LNCAP (cell line): Measurements from ENCODE around the gene PPP2R5C.

Experiments used
- TF ChIP-seq, protein P1 (sequence below): fragments of 450-650 bp; IDR thresholded peaks from 2 replicates; pipeline ENCODE4 v1.5.1; 2017; ENCODE audit warnings: mild to moderate bottlenecking

Gene PPP2R5C

DNA sequence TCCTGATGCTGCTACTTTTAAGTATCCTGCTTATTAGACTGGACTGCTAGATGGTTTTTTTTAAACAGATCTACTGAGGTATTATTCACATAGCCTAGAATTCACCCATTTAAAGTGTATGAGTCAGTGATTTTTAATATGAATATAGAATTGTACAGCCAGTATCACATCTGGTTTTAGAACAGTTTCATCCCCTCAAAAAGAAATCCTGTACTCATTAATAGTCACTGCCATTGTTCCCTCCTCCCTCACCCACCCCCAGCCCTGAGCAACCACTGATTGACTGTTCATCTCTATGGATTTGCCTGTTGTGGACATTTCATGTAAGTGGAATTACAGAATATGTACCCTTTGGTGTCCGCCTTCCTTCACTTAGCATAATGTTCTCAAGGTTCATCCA lies 98.4 kb downstream of the PPP2R5C start:
- TF ChIP-seq, protein P1, sequence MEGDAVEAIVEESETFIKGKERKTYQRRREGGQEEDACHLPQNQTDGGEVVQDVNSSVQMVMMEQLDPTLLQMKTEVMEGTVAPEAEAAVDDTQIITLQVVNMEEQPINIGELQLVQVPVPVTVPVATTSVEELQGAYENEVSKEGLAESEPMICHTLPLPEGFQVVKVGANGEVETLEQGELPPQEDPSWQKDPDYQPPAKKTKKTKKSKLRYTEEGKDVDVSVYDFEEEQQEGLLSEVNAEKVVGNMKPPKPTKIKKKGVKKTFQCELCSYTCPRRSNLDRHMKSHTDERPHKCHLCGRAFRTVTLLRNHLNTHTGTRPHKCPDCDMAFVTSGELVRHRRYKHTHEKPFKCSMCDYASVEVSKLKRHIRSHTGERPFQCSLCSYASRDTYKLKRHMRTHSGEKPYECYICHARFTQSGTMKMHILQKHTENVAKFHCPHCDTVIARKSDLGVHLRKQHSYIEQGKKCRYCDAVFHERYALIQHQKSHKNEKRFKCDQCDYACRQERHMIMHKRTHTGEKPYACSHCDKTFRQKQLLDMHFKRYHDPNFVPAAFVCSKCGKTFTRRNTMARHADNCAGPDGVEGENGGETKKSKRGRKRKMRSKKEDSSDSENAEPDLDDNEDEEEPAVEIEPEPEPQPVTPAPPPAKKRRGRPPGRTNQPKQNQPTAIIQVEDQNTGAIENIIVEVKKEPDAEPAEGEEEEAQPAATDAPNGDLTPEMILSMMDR, result no peak

DNA sequence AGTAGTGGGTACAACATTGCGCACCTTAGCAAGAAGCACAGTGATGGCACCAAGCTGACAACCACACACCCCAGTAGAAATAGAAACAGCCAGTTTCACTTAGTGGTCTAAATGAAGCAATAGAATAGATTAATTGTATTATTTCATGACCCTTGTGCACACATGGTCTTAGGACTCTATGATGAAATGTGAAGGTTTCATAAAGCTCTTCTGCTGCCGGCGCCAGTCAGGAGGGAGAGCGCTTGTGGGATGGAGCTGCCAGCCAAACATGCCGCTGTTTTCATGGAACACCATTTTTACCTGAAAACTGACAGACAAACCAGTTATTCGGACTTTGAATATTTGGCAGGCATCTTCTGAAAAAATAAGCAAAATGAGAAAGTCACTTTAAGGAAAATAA lies 100.0 kb downstream of the PPP2R5C start:
- TF ChIP-seq, protein P1, result no peak

DNA sequence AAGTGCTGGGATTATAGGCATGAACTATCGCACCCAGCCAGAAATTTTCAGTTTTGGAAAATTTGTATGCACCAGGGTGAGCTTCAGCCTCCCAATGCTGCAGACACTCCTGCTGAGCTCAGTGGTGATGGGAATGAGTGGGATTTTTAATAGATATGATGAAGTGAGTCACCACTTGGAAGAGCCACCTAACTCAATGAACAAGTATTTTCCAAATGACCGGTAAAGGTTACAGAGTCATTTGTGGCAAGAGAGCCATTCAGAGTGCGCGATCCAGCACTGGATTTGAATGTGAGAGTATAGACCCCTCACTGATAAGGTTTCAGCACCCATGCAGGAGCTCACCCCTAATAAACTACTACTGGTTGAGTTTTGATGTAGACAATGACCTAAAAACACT lies 100.7 kb downstream of the PPP2R5C start:
- TF ChIP-seq, protein P1, result no peak

DNA sequence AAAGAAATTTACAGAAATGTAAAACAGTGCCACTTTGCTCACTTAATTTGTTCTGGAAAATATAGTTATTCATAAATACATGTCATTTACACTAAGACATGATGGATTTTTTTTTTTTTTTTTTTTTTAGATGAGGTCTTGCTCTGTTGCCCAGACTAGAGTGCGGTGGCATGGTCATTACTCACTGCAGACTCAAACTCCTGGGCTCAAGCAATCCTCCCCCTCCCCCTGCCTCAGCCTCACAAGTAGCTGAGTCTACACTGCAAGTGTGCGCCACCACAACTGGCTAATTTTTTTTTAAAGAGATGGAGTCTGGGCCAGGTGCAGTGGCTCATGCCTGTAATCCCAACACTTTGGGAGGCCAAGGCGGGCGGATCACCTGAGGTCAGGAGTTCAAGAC lies 101.2 kb downstream of the PPP2R5C start:
- TF ChIP-seq, protein P1, result no peak

DNA sequence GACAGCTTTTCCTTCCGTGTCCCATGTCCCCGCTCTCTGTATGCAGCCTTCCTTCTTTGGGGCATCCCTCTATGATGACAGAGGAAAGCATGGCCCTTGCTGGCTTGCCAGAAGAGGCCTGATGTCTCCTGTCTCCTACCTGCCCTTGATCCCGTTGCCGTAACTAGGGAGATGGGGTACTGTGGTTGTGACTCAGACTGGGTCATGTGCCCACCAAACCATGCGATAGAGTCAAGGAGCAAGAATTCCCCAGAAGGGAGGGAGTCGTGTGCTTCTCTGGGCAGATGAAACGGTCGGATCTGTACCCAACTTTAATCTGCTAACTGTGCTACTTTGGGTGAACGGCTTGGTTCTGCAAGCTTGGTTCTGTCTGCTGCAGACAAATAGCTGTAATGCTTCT lies 103.8 kb downstream of the PPP2R5C start:
- TF ChIP-seq, protein P1, result no peak

DNA sequence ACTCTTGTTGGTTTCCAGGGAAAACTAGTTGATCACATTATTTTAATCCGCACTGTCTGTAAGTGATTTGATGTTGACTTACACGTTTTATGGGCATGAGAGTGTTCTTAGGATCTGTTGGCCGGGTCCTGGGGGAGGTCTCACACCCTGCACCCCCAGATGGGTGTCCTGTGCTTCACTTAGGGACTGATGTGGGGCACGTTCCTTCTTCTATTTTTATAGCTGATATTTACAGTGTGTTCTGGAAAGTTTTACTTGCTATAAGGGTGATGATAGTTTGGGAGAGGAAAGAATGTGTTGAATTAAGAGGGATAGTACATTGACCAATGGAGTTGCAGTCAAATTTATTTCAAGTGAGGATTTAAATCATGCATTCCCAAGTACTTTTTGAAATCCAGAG lies 106.3 kb downstream of the PPP2R5C start:
- TF ChIP-seq, protein P1, result no peak

DNA sequence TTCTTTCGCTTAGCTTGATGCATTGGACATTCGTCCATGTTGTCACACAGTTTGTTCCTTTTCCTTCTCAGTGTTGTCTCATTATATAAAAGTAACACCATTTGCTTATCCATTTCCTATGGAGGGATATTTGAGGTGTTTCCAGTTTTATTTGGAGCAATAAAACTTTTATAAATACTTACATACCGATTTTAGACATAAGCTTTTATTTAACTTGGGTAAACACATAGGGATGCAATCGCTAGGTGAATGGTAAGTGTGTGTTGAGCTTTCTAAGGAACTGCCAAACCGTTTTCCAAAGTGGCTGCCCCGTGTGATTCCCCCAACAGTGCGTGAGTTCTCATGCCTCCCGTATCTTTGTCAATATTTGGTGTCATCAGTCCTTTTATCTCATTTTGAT lies 107.7 kb downstream of the PPP2R5C start:
- TF ChIP-seq, protein P1, result no peak

DNA sequence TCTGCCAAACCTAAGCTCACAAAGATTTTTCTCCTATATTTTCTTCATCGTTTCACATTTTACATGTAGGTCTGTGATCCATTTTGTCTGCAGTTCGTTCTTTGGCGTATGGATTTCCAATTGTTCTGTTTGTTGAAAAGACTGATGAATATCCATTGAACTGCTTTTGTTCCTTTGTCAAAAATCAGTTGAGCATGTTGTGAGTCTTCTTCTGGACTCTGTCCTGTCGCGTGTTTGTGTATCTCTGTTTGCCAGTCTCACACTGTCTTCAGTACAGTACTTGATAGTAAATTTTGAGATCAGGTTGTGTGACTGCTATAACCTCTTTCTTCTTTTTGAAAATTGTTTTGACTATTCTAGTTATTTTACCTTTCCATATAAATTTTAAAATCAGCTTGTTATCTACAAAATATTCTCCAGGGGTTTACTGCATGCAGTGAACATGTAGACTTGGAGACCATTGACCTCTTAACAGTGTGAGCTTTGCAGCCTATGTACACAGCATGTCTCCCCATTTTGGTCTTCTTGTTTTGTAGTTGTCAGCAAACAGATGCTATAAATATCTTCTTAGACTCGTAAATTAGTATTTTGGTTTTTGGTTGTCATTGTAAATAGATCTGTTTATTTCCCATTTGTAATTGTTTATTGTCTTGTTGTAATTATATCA lies 108.9 kb downstream of the PPP2R5C start:
- TF ChIP-seq, protein P1, result no peak
